Neuronal stem cell (in vitro differentiated cells): Measurements from ENCODE around the gene CLBA1.
"Not testable (repeated sequence)": the region's sequence is repeated elsewhere in the genome, so short reads cannot be mapped to it uniquely, and the experiment has no call there.

Source experiments
- DNase-seq: peaks from one replicate; pipeline ENCODE4 v3.0.0-alpha.2; 2013; ENCODE audit warnings: low spot score
- H2AFZ ChIP-seq: one replicate; pipeline ENCODE4 v1.6.1; 2013; ENCODE audit warnings: mild to moderate bottlenecking, low read length, inconsistent platforms
- H2AK5ac ChIP-seq: 2 replicates; pipeline ENCODE4 v1.6.1; 2013; ENCODE audit warnings: low read depth, mild to moderate bottlenecking, inconsistent platforms, low read length, moderate library complexity, mixed read lengths
- H2BK120ac ChIP-seq: 2 replicates; pipeline ENCODE4 v1.6.1; 2013; ENCODE audit warnings: low read depth, mild to moderate bottlenecking, inconsistent platforms, low read length, moderate library complexity, mixed read lengths
- H2BK12ac ChIP-seq: one replicate; pipeline ENCODE4 v1.6.1; 2013; ENCODE audit warnings: low read length, inconsistent platforms
- H2BK15ac ChIP-seq: 2 replicates; pipeline ENCODE4 v1.6.1; 2013; ENCODE audit warnings: mild to moderate bottlenecking, low read length, inconsistent platforms, mixed read lengths
- H2BK5ac ChIP-seq: one replicate; pipeline ENCODE4 v1.6.1; 2013; ENCODE audit warnings: inconsistent platforms, mild to moderate bottlenecking, low read length, moderate library complexity
- H3K14ac ChIP-seq: one replicate; pipeline ENCODE4 v1.6.1; 2013; ENCODE audit warnings: low read length, inconsistent platforms
- H3K18ac ChIP-seq: 2 replicates; pipeline ENCODE4 v1.6.1; 2013; ENCODE audit warnings: low read length, inconsistent platforms
- H3K23ac ChIP-seq: 2 replicates; pipeline ENCODE4 v1.6.1; 2013; ENCODE audit warnings: low read depth, mild to moderate bottlenecking, mixed read lengths, low read length, inconsistent platforms; ENCODE audit not compliant: poor library complexity
- H3K27ac ChIP-seq: replicated peaks from 3 replicates; pipeline ENCODE4 v1.5.1; 2013; ENCODE audit warnings: low read length, inconsistent platforms
- H3K27me3 ChIP-seq, 3 experiments: 2 replicates each; pipeline ENCODE4 v1.6.1; 2013; ENCODE audit warnings: low read length in 3 of 3, mild to moderate bottlenecking in 2 of 3, inconsistent platforms in 1 of 3, low read depth in 1 of 3, mixed read lengths in 1 of 3, moderate library complexity in 1 of 3; ENCODE audit not compliant: control insufficient read depth in 3 of 3, insufficient read depth in 3 of 3
- H3K36me3 ChIP-seq, 2 donors: replicated peaks in 1 of 2; 2 replicates each; pipeline ENCODE4 v1.6.1; 2013; ENCODE audit warnings: low read length in 2 of 2; ENCODE audit not compliant: control insufficient read depth in 2 of 2, insufficient read depth in 2 of 2
- H3K4ac ChIP-seq: 2 replicates; pipeline ENCODE4 v1.6.1; 2013; ENCODE audit warnings: inconsistent platforms, mild to moderate bottlenecking, low read length, moderate library complexity
- H3K4me1 ChIP-seq, 2 donors: 1 replicate in 1 of 2; 2 replicates in 1 of 2; pipeline ENCODE4 v1.6.1; 2013; ENCODE audit warnings: low read length in 2 of 2, low read depth in 1 of 2; ENCODE audit not compliant: control insufficient read depth in 2 of 2, insufficient read depth in 1 of 2
- H3K4me2 ChIP-seq: one replicate; pipeline ENCODE4 v1.6.1; 2013; ENCODE audit warnings: mild to moderate bottlenecking, low read length, inconsistent platforms; ENCODE audit not compliant: insufficient read depth, poor library complexity, severe bottlenecking
- H3K4me3 ChIP-seq, 2 donors: 2 replicates each; pipeline ENCODE4 v1.5.1; 2013; ENCODE audit warnings: low read length in 2 of 2, mild to moderate bottlenecking in 2 of 2, inconsistent platforms in 1 of 2, moderate library complexity in 1 of 2
- H3K79me1 ChIP-seq: one replicate; pipeline ENCODE4 v1.6.1; 2013; ENCODE audit warnings: low read depth, mild to moderate bottlenecking, inconsistent platforms, low read length, moderate library complexity
- H3K9ac ChIP-seq: one replicate; pipeline ENCODE4 v1.6.1; 2013; ENCODE audit warnings: mild to moderate bottlenecking, low read depth, low read length, inconsistent platforms; ENCODE audit not compliant: poor library complexity
- H3K9me3 ChIP-seq, 2 donors: replicated peaks in 1 of 2; 2 replicates each; pipeline versions ENCODE3 to v1.6.1; 2013; ENCODE audit warnings: low read length in 2 of 2, mild to moderate bottlenecking in 2 of 2, inconsistent platforms in 1 of 2, low read depth in 1 of 2, mixed read lengths in 1 of 2, moderate library complexity in 1 of 2; ENCODE audit not compliant: control insufficient read depth in 2 of 2, insufficient read depth in 1 of 2
- H4K8ac ChIP-seq: one replicate; pipeline ENCODE4 v1.6.1; 2013; ENCODE audit warnings: low read depth, mild to moderate bottlenecking, inconsistent platforms, low read length, moderate library complexity
- H4K91ac ChIP-seq: one replicate; pipeline ENCODE4 v1.6.1; 2013; ENCODE audit warnings: low read length, low read depth, mild to moderate bottlenecking, inconsistent platforms; ENCODE audit not compliant: poor library complexity
- WGBS, 2 donors: extraction: QIAGEN DNeasy Blood & Tissue Kit; methylation state at CpG; one replicate each; pipeline ENCODE4 v1.1.7; 2013; ENCODE audit warnings: missing lambda C conversion rate in 2 of 2, mixed read lengths in 1 of 2; ENCODE audit not compliant: insufficient read length in 2 of 2, insufficient replicate concordance in 1 of 2; ENCODE audit errors: extremely low coverage in 2 of 2; 5-methylcytosine and 5-hydroxymethylcytosine counted together

The CLBA1 gene

GRCh38 chr14:104949406-104949955 lies 36.1 kb upstream of the CLBA1 start:
- not testable (repeated sequence) for H3K79me1 ChIP-seq, H3K9me3 ChIP-seq, H4K91ac ChIP-seq, H3K36me3 ChIP-seq, H3K4me2 ChIP-seq, H3K27ac ChIP-seq, H2AK5ac ChIP-seq, H3K9ac ChIP-seq, H2BK5ac ChIP-seq, H2BK12ac ChIP-seq, H2AFZ ChIP-seq, H3K4ac ChIP-seq, H3K4me1 ChIP-seq, H2BK15ac ChIP-seq, H3K14ac ChIP-seq, H3K23ac ChIP-seq, DNase-seq, H2BK120ac ChIP-seq, H3K18ac ChIP-seq, H4K8ac ChIP-seq, H3K4me3 ChIP-seq
- peaks cover 0 to 14% (median 0%) of the 10 kb centered on the region in 3 experiments for H3K27me3 ChIP-seq
- WGBS, 2 donors = no CpG with 5 or more reads among the region's 24 CpGs

GRCh38 chr14:104950021-104950420 lies 35.6 kb upstream of the CLBA1 start:
- Histone ChIP-seq H2BK5ac (no peak overlapping the region), H4K8ac (no peak overlapping the region), H3K4me2 (no peak overlapping the region), H2BK15ac (no peak overlapping the region), H3K9ac (no peak overlapping the region), H3K4ac (no peak overlapping the region), H3K18ac (no peak overlapping the region), H3K27ac (no peak overlapping the region), H3K36me3 (no peaks in the 10 kb centered on the region), H3K27me3 (peaks cover 0 to 16% (median 0%) of the 10 kb centered on the region in 3 experiments), H2AK5ac (no peak overlapping the region), H2AFZ (no peak overlapping the region), H4K91ac (no peak overlapping the region), H3K4me1 (no peaks in the 10 kb centered on the region), H3K4me3 (no peak overlapping the region), H3K9me3 (no peaks in the 10 kb centered on the region), H3K14ac (peak overlapping the region; percentile 17), H3K79me1 (no peaks in the 10 kb centered on the region), H3K23ac (no peak overlapping the region), H2BK12ac (no peak overlapping the region), H2BK120ac (no peak overlapping the region)
- no peak for DNase-seq
- WGBS, 2 donors = no CpG with 5 or more reads among the region's 17 CpGs

- H3K27me3 ChIP-seq = peaks cover 0 to 22% (median 0%) of the 10 kb centered on the region in 3 experiments
- not testable (repeated sequence) for H3K9me3 ChIP-seq, H2BK12ac ChIP-seq, H3K4me2 ChIP-seq, DNase-seq, H2BK120ac ChIP-seq, H3K4ac ChIP-seq, H4K8ac ChIP-seq, H3K9ac ChIP-seq, H2BK15ac ChIP-seq, H2AK5ac ChIP-seq, H3K36me3 ChIP-seq, H3K79me1 ChIP-seq, H2BK5ac ChIP-seq, H3K27ac ChIP-seq, H3K4me3 ChIP-seq, H4K91ac ChIP-seq, H2AFZ ChIP-seq, H3K18ac ChIP-seq, H3K4me1 ChIP-seq, H3K23ac ChIP-seq, H3K14ac ChIP-seq
- no CpG with 5 or more reads among the region's 15 CpGs for WGBS, 2 donors
Measured at GRCh38 chr14:104950701-104951100, 34.9 kb upstream of the CLBA1 start.

GRCh38 chr14:104951863-104952657 lies 33.5 kb upstream of the CLBA1 start:
- H3K9ac ChIP-seq, H2AFZ ChIP-seq, H3K4me2 ChIP-seq, DNase-seq, H2BK15ac ChIP-seq, H3K18ac ChIP-seq, H3K4me1 ChIP-seq, H2BK120ac ChIP-seq, H3K4ac ChIP-seq, H2BK5ac ChIP-seq, H3K9me3 ChIP-seq, H2BK12ac ChIP-seq, H3K79me1 ChIP-seq, H4K8ac ChIP-seq, H3K23ac ChIP-seq, H3K14ac ChIP-seq, H4K91ac ChIP-seq, H3K36me3 ChIP-seq, H3K27ac ChIP-seq, H2AK5ac ChIP-seq, H3K4me3 ChIP-seq: not testable (repeated sequence)
- no CpG with 5 or more reads among the region's 28 CpGs for WGBS, 2 donors
- H3K27me3 ChIP-seq = peaks cover 0 to 36% (median 1%) of the 10 kb centered on the region in 3 experiments
